Thyroid gland (tissue), 4 donors: ENCODE results near the gene CFAP97. TPM values are rescaled to one million over a fixed set of nuclear protein-coding genes. Genes with fewer than 3 reads are reported as not detected.

Experiments
- DNase-seq, 2 donors: peaks; one replicate each; pipeline ENCODE4 v3.0.0-alpha.2; 2019
- H3K27ac ChIP-seq, 3 donors: fragments of 200-600 bp; sonication (generic); 1 replicate in 2 of 3; 2 replicates in 1 of 3; pipeline ENCODE4 v1.5.1; 2016 to 2019; ENCODE audit warnings: mild to moderate bottlenecking in 1 of 3, moderate library complexity in 1 of 3
- H3K27me3 ChIP-seq: fragments of 200-600 bp; sonication (generic); one replicate; pipeline ENCODE4 v1.5.1; 2019
- H3K36me3 ChIP-seq, 2 donors: fragments of 200-600 bp; sonication (generic); one replicate each; pipeline ENCODE4 v1.5.1; 2016 to 2019
- H3K4me1 ChIP-seq, 2 donors: fragments of 200-600 bp; sonication (generic); one replicate each; pipeline ENCODE4 v1.5.1; 2017 to 2019
- H3K4me3 ChIP-seq, 3 donors: fragments of 200-600 bp; sonication (generic); replicated peaks in 1 of 3; 1 replicate in 2 of 3; 2 replicates in 1 of 3; pipeline ENCODE4 v1.5.1; 2016; ENCODE audit warnings: mild to moderate bottlenecking in 1 of 3
- H3K9me3 ChIP-seq: fragments of 200-600 bp; sonication (generic); one replicate; pipeline ENCODE4 v1.5.1; 2017
- CTCF ChIP-seq, 6 experiments: fragments of 200-600 bp in 3 of 6; fragments of 450-650 bp in 3 of 6; sonication (generic) in 3 of 6; IDR thresholded peaks; one replicate each; pipeline ENCODE4 v1.5.1; 2016 to 2019; ENCODE audit warnings: antibody characterized with exemption in 6 of 6, mild to moderate bottlenecking in 2 of 6, inconsistent platforms in 1 of 6, moderate library complexity in 1 of 6
- POLR2A ChIP-seq, 2 donors: fragments of 450-650 bp; IDR thresholded peaks; one replicate each; pipeline ENCODE4 v1.6.1; 2017; ENCODE audit warnings: antibody characterized with exemption in 2 of 2, mild to moderate bottlenecking in 2 of 2, moderate library complexity in 1 of 2
- WGBS, 2 donors: methylation state at CpG; one replicate each; pipeline ENCODE4 v1.1.5; 2017; 5-methylcytosine and 5-hydroxymethylcytosine counted together
- intact Hi-C: fragments of 100-400 bp; cut with DNase I; formaldehyde crosslinking; loops from one replicate; pipeline ENCODE4 v1.15.1; 2023
- total RNA-seq, 4 donors: library from RNA; depleted of rRNA; stranded (reverse); fragments of >200 nt; gene quantifications; one replicate each; pipeline ENCODE4 v1.2.3, GENCODE V29; 2016

CFAP97 gene
- total RNA-seq, 4 donors from 2014 or later: 44.5 to 63.3 (median 59.1) TPM

- Histone ChIP-seq H3K27me3 (no peaks in the 10 kb centered on the region), H3K27ac (peak overlapping the region; percentile 40 to 56 (median 41)), H3K4me1 (peaks cover 22 to 27% of the 10 kb centered on the region in 2 donors), H3K9me3 (no peaks in the 10 kb centered on the region), H3K4me3 (no peak overlapping the region), H3K36me3 (no peaks in the 10 kb centered on the region)
- 31 to 34% methylated on average over 9 of the region's 9 CpGs for WGBS, 2 donors
- TF ChIP-seq POLR2A (IDR thresholded peaks at IDR 0.05) (peak in 1 of 2 donors; percentile 72), CTCF (IDR thresholded peaks at IDR 0.05) (no peak)
- DNase-seq: peak; percentile 88 to 89
- intact Hi-C loops: no loop called here
Measured at GRCh38 chr4:185115827-185116232, 88.0 kb downstream of the CFAP97 start.

- H3K9me3 ChIP-seq: no peaks in the 10 kb centered on the region
- no peaks in the 10 kb centered on the region for H3K36me3 ChIP-seq
- intact Hi-C loops: no loop called here
- H3K27me3 ChIP-seq: no peaks in the 10 kb centered on the region
- H3K27ac ChIP-seq: no peak overlapping the region
- peaks cover 21 to 22% of the 10 kb centered on the region in 2 donors for H3K4me1 ChIP-seq
- WGBS, 2 donors: 88 to 89% methylated on average over 2 of the region's 2 CpGs
- H3K4me3 ChIP-seq: no peak overlapping the region
- TF ChIP-seq CTCF (IDR thresholded peaks at IDR 0.05) (no peak), POLR2A (IDR thresholded peaks at IDR 0.05) (no peak)
- DNase-seq: no peak
Measured at GRCh38 chr4:185113340-185113739, 90.5 kb downstream of the CFAP97 start.

GRCh38 chr4:185112104-185112503 lies 91.7 kb downstream of the CFAP97 start:
- intact Hi-C loops: no loop called here
- no peak for TF ChIP-seq POLR2A (IDR thresholded peaks at IDR 0.05)
- TF ChIP-seq CTCF (IDR thresholded peaks at IDR 0.05): no peak
- no peaks in the 10 kb centered on the region for H3K36me3 ChIP-seq
- H3K4me3 ChIP-seq: no peak overlapping the region
- no peaks in the 10 kb centered on the region for H3K27me3 ChIP-seq
- H3K27ac ChIP-seq: peak overlapping the region in 2 of 3 donors; percentile 68 to 69
- H3K4me1 ChIP-seq: peaks cover 21 to 28% of the 10 kb centered on the region in 2 donors
- WGBS, 2 donors: 69 to 71% methylated on average over 1 to 2 of the region's 2 CpGs
- no peaks in the 10 kb centered on the region for H3K9me3 ChIP-seq
- DNase-seq: peak; percentile 26 to 37

- no peak for DNase-seq
- Histone ChIP-seq H3K4me3 (no peak overlapping the region), H3K36me3 (no peaks in the 10 kb centered on the region), H3K9me3 (no peaks in the 10 kb centered on the region), H3K27ac (no peak overlapping the region), H3K27me3 (no peaks in the 10 kb centered on the region), H3K4me1 (peaks cover 13 to 24% of the 10 kb centered on the region in 2 donors)
- intact Hi-C loops: no loop called here
- no peak for TF ChIP-seq CTCF (IDR thresholded peaks at IDR 0.05)
- no peak for TF ChIP-seq POLR2A (IDR thresholded peaks at IDR 0.05)
- WGBS, 2 donors: 76 to 83% methylated on average over 11 of the region's 11 CpGs
Measured at GRCh38 chr4:185110375-185110823, 93.4 kb downstream of the CFAP97 start.

GRCh38 chr4:185109736-185110135 lies 94.1 kb downstream of the CFAP97 start:
- peaks cover 13 to 24% of the 10 kb centered on the region in 2 donors for H3K4me1 ChIP-seq
- no peaks in the 10 kb centered on the region for H3K36me3 ChIP-seq
- no peak for DNase-seq
- no peak overlapping the region for H3K27ac ChIP-seq
- H3K4me3 ChIP-seq: no peak overlapping the region
- no peaks in the 10 kb centered on the region for H3K27me3 ChIP-seq
- intact Hi-C loops: no loop called here
- no peaks in the 10 kb centered on the region for H3K9me3 ChIP-seq
- TF ChIP-seq POLR2A (IDR thresholded peaks at IDR 0.05) (no peak), CTCF (IDR thresholded peaks at IDR 0.05) (no peak)

Other genes starting within 250 kb of the CFAP97 start
- gene HELT, start 185.5 kb downstream of the CFAP97 start, total RNA-seq: not detected
- 10 to 100 TPM; 26.7 to 56.7 (median 41.8) TPM for gene SLC25A4, start 60.7 kb downstream of the CFAP97 start, total RNA-seq
- 10 to 100 TPM; 36.9 to 71.3 (median 42.7) TPM for gene SNX25, start 5.6 kb upstream of the CFAP97 start, total RNA-seq
- 1 to 10 TPM; 1.4 to 3.1 (median 2.3) TPM for gene LRP2BP, start 191.9 kb upstream of the CFAP97 start, total RNA-seq
- gene ANKRD37, start 192.8 kb upstream of the CFAP97 start, total RNA-seq: 10 to 100 TPM in 2 of 4 donors, 1 to 10 TPM in 2; 3.8 to 17.1 (median 9.8) TPM
- gene UFSP2, start 222.0 kb upstream of the CFAP97 start, total RNA-seq: 10 to 100 TPM; 44.1 to 59.5 (median 53.4) TPM